ENCODE measurements around the gene THOC6. TPM values are rescaled to one million over a fixed set of nuclear protein-coding genes. Genes with fewer than 3 reads are reported as not detected.

The THOC6 gene
- total and polyA plus RNA-seq, 9 of the 15 experiments (the other 6 are each of a cell fraction or from before 2014, with no cell fraction given): 2.5 to 65.4 (median 42.3) TPM

DNA sequence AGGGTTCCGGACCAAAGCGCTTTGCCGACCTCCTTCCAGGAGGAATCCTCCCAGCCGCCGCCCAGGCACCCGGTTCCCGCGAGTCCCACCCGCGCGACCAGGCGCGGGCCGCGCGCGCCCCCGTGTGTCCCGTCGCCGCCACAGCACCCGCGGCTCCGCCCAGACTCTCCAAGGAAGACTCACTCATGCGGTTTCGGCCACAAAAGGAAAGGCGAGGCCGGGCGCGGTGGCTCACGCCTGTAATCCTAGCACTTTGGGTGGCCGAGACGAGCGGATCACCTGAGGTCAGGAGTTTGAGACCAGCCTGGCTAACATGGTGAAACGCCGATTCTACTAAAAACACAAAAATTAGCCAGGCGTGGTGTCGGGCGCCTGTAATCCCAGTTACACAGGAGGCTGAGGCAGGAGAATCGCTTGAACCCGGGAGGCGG lies 40.1 kb upstream of the THOC6 start:
- peaks cover 10% of the 10 kb centered on the region; the same call in 1 of the 3 replicates for H3K36me3 ChIP-seq (ENCODE audit: control insufficient read depth, insufficient read depth, low read length)
- H4K20me1 ChIP-seq (replicated peaks; ENCODE audit: control insufficient read depth, insufficient read depth, low read length): no peaks in the 10 kb centered on the region
- in situ Hi-C loops (cut with MboI): no loop called here
- POLR2A ChIA-PET: interaction anchor here (0.8 to 1.4 kb wide), 2 partner anchors 13 to 14 kb away, joined by 3 read pairs; no protein-coding TSS in a partner anchor
- intact Hi-C loops (cut with micrococcal nuclease): loop anchor here (2.0 to 5.0 kb wide), 3 partner anchors 15 to 111 kb away; partner anchors contain the start of gene PAQR4
- BruUV-seq (replicated peaks): no TSS peak
- H3K79me2 ChIP-seq (ENCODE audit: control insufficient read depth, insufficient read depth, low read length): peaks cover 23% of the 10 kb centered on the region
- H3K4me3 ChIP-seq: no peak overlapping the region
- no peaks in the 10 kb centered on the region for H3K27me3 ChIP-seq (ENCODE audit: control insufficient read depth in 2 of 2, insufficient read depth in 2 of 2, low read length in 2 of 2)
- DNase-seq (ENCODE audit: extremely low read depth in 1 of 4, low spot score in 3 of 4) (peak; percentile 88 to 94 (median 90)), FAIRE-seq (peak; percentile 72), ATAC-seq (peak; percentile 63)
- H3K4me2 ChIP-seq (ENCODE audit: insufficient read depth, low read length): peak overlapping the region; percentile 61
- CTCF ChIA-PET (ENCODE audit: low intra/inter-chr PET ratio): interaction anchor here (0.6 to 0.8 kb wide), 4 partner anchors 79 to 182 kb away, joined by 4 to 7 read pairs (median 6); no protein-coding TSS in a partner anchor
- peaks cover 19 to 84% of the 10 kb centered on the region in 2 experiments for H3K4me1 ChIP-seq (replicated peaks in 1 of 2; ENCODE audit: control insufficient read depth in 2 of 2, insufficient read depth in 2 of 2, low read length in 2 of 2)
- no peaks in the 10 kb centered on the region for H3K9me1 ChIP-seq (ENCODE audit: control insufficient read depth, insufficient read depth, low read length)
- H2AFZ ChIP-seq (ENCODE audit: low read depth, low read length): peak overlapping the region; percentile 95
- no peaks in the 10 kb centered on the region for H3K9me3 ChIP-seq (replicated peaks; ENCODE audit: control insufficient read depth, insufficient read depth, low read depth, low read length)
- H3K27ac ChIP-seq (ENCODE audit: extremely low read depth, low read depth, low read length): peak overlapping the region; percentile 57; the same call in 2 of the 3 replicates
- 7% methylated on average over 42 of the region's 42 CpGs for WGBS (ENCODE audit: insufficient coverage, low coverage, missing lambda C conversion rate)
- peak overlapping the region; percentile 36 to 90 for H3K9ac ChIP-seq (ENCODE audit: insufficient read depth in 1 of 2, low read depth in 2 of 2, low read length in 2 of 2)
- TF ChIP-seq, protein P1, sequence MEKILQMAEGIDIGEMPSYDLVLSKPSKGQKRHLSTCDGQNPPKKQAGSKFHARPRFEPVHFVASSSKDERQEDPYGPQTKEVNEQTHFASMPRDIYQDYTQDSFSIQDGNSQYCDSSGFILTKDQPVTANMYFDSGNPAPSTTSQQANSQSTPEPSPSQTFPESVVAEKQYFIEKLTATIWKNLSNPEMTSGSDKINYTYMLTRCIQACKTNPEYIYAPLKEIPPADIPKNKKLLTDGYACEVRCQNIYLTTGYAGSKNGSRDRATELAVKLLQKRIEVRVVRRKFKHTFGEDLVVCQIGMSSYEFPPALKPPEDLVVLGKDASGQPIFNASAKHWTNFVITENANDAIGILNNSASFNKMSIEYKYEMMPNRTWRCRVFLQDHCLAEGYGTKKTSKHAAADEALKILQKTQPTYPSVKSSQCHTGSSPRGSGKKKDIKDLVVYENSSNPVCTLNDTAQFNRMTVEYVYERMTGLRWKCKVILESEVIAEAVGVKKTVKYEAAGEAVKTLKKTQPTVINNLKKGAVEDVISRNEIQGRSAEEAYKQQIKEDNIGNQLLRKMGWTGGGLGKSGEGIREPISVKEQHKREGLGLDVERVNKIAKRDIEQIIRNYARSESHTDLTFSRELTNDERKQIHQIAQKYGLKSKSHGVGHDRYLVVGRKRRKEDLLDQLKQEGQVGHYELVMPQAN (IDR thresholded peaks at IDR 0.05; ENCODE audit: borderline replicate concordance): no peak
- no peak for TF ChIP-seq MXI1 (IDR thresholded peaks at IDR 0.05; ENCODE audit: low read depth, low read length)
- 0 out of 2 replicates have a peak, but pooled peaks have one; percentile 10 for TF ChIP-seq ZNF384 (IDR thresholded peaks at IDR 0.05; ENCODE audit: low read depth, low read length)
- TF ChIP-seq ZNF780A (CRISPR knock-in tag; IDR thresholded peaks at IDR 0.05): no peak
- TF ChIP-seq ZBTB17 (CRISPR knock-in tag; IDR thresholded peaks at IDR 0.05): no peak
- TF ChIP-seq ZNF324 (CRISPR knock-in tag; IDR thresholded peaks at IDR 0.05): no peak
- TF ChIP-seq ATF4 (CRISPR knock-in tag; IDR thresholded peaks at IDR 0.05): no peak
- TF ChIP-seq BRF1 (IDR thresholded peaks at IDR 0.05; ENCODE audit: borderline replicate concordance, extremely low read depth, insufficient read length): no peak
- TF ChIP-seq ZNF197 (CRISPR knock-in tag; IDR thresholded peaks at IDR 0.05; ENCODE audit: low read depth): no peak
- no peak for TF ChIP-seq GTF3C2 (IDR thresholded peaks at IDR 0.05; ENCODE audit: borderline replicate concordance, extremely low read depth, insufficient read length)
- peak; percentile 81 for TF ChIP-seq TBP (optimal IDR thresholded peaks at IDR 0.05; ENCODE audit: low read depth, low read length)

Measured in K562 (cell line).